H1 (cell line): ENCODE results near the gene FANCM. TPM values are rescaled to one million over a fixed set of nuclear protein-coding genes. Genes with fewer than 3 reads are reported as not detected.

Experiments used
- CTCF ChIA-PET: fragments of 300-600 bp; sonication (Branson Sonifier 250); formaldehyde crosslinking; loops from one replicate; lab custom pipeline; 2021; ENCODE audit not compliant: partially characterized antibody; lab: Charles Lee
- POLR2A ChIA-PET: fragments of 300-600 bp; sonication (Branson Sonifier 250); formaldehyde crosslinking; loops from one replicate; lab custom pipeline; 2021; ENCODE audit warnings: inconsistent platforms; ENCODE audit not compliant: partially characterized antibody; lab: Charles Lee
- DNase-seq, 2 experiments: peaks; one replicate each; pipeline versions ENCODE4 v3.0.0 to v3.0.0-alpha.2; 2010 to 2022; ENCODE audit warnings: low spot score in 2 of 2, low read depth in 1 of 2, mixed read lengths in 1 of 2
- FAIRE-seq: peaks from 2 replicates; lab custom pipeline; 2011; peaks lifted over from hg19 to GRCh38; lab: Jason Lieb, UNC
- H2AFZ ChIP-seq: 2 replicates; pipeline ENCODE4 v1.8.1; 2012; ENCODE audit warnings: low read length, inconsistent platforms
- H2AK5ac ChIP-seq: 2 replicates; pipeline ENCODE4 v1.6.1; 2013; ENCODE audit warnings: low read depth, low read length
- H2BK120ac ChIP-seq: replicated peaks from 2 replicates; pipeline ENCODE3; 2013; ENCODE audit warnings: low read depth, low read length, inconsistent platforms
- H2BK12ac ChIP-seq: 2 replicates; pipeline ENCODE4 v1.6.1; 2013; ENCODE audit warnings: low read depth, low read length
- H2BK15ac ChIP-seq: 2 replicates; pipeline ENCODE4 v1.6.1; 2013; ENCODE audit warnings: low read length
- H2BK20ac ChIP-seq: 2 replicates; pipeline ENCODE4 v1.6.1; 2013; ENCODE audit warnings: low read length
- H2BK5ac ChIP-seq: 2 replicates; pipeline ENCODE4 v1.6.1; 2013; ENCODE audit warnings: low read depth, low read length
- H3K14ac ChIP-seq: 2 replicates; pipeline ENCODE4 v1.6.1; 2013; ENCODE audit warnings: inconsistent platforms; ENCODE audit not compliant: insufficient read length
- H3K18ac ChIP-seq: 2 replicates; pipeline ENCODE4 v1.6.1; 2013; ENCODE audit warnings: low read length; ENCODE audit errors: extremely low read depth
- H3K23ac ChIP-seq: 2 replicates; pipeline ENCODE4 v1.6.1; 2013; ENCODE audit warnings: inconsistent platforms; ENCODE audit not compliant: insufficient read length
- H3K23me2 ChIP-seq: 2 replicates; pipeline ENCODE4 v1.6.1; 2013; ENCODE audit warnings: low read depth, low read length
- H3K27ac ChIP-seq: 2 replicates; pipeline ENCODE4 v1.6.1; 2011; ENCODE audit warnings: low read depth, low read length, inconsistent platforms
- H3K27me3 ChIP-seq, 4 experiments: replicated peaks in 1 of 4; 1 replicate in 1 of 4; 2 replicates in 3 of 4; pipeline versions ENCODE4 v1.6.1 to v1.8.1; 2011 to 2013; ENCODE audit warnings: low read length in 3 of 4, mild to moderate bottlenecking in 3 of 4, inconsistent platforms in 2 of 4, mixed read lengths in 2 of 4, moderate library complexity in 1 of 4; ENCODE audit not compliant: control insufficient read depth in 3 of 4, insufficient read depth in 3 of 4; ENCODE audit errors: extremely low read depth in 1 of 4
- H3K36me3 ChIP-seq, 4 experiments: 2 replicates each; pipeline versions ENCODE4 v1.6.1 to v1.8.1; 2011 to 2013; ENCODE audit warnings: mild to moderate bottlenecking in 4 of 4, low read length in 3 of 4, moderate library complexity in 2 of 4, control low read depth in 1 of 4, inconsistent platforms in 1 of 4; ENCODE audit not compliant: insufficient read depth in 4 of 4, control insufficient read depth in 2 of 4
- H3K4ac ChIP-seq: replicated peaks from 2 replicates; pipeline ENCODE3; 2013; ENCODE audit warnings: low read length, low read depth, mixed read lengths, inconsistent platforms; ENCODE audit not compliant: insufficient read length
- H3K4me1 ChIP-seq, 4 experiments: replicated peaks in 1 of 4; 1 replicate in 1 of 4; 2 replicates in 3 of 4; pipeline versions ENCODE4 v1.6.1 to v1.8.1; 2011 to 2013; ENCODE audit warnings: low read length in 3 of 4, inconsistent platforms in 2 of 4, mixed read lengths in 1 of 4; ENCODE audit not compliant: insufficient read depth in 4 of 4, control insufficient read depth in 3 of 4
- H3K4me2 ChIP-seq, 2 experiments: 2 replicates each; pipeline versions ENCODE4 v1.6.1 to v1.8.1; 2011 to 2013; ENCODE audit warnings: low read depth in 2 of 2, low read length in 2 of 2, control low read depth in 1 of 2, inconsistent platforms in 1 of 2, mild to moderate bottlenecking in 1 of 2; ENCODE audit not compliant: insufficient read depth in 1 of 2
- H3K4me3 ChIP-seq, 4 experiments: fragments of 200-600, 300-600 bp in 1 of 4; sonication (generic), shearing (Covaris generic), sonication (Bioruptor Twin) in 1 of 4; 2 replicates each; pipeline versions ENCODE4 v1.5.1 to v1.8.1; 2011 to 2016; ENCODE audit warnings: low read length in 4 of 4, low read depth in 3 of 4, control low read depth in 2 of 4, inconsistent platforms in 2 of 4, mild to moderate bottlenecking in 2 of 4, mixed read lengths in 1 of 4, moderate library complexity in 1 of 4; ENCODE audit not compliant: insufficient read depth in 2 of 4; ENCODE audit errors: extremely low read depth in 1 of 4
- H3K56ac ChIP-seq: replicated peaks from 2 replicates; pipeline ENCODE3; 2013; ENCODE audit warnings: low read depth, mild to moderate bottlenecking, mixed read lengths, low read length, inconsistent platforms; ENCODE audit not compliant: insufficient read length
- H3K79me1 ChIP-seq: 2 replicates; pipeline ENCODE4 v1.6.1; 2013; ENCODE audit warnings: low read depth, low read length, control low read depth
- H3K79me2 ChIP-seq, 2 experiments: 2 replicates each; pipeline versions ENCODE4 v1.6.1 to v1.8.1; 2012 to 2013; ENCODE audit warnings: low read length in 2 of 2, mild to moderate bottlenecking in 2 of 2, inconsistent platforms in 1 of 2; ENCODE audit not compliant: insufficient read depth in 2 of 2, control insufficient read depth in 1 of 2
- H3K9ac ChIP-seq, 4 experiments: replicated peaks in 1 of 4; 1 replicate in 1 of 4; 2 replicates in 3 of 4; pipeline versions ENCODE4 v1.6.1 to v1.8.1; 2011 to 2013; ENCODE audit warnings: low read depth in 3 of 4, low read length in 3 of 4, control low read depth in 2 of 4, mild to moderate bottlenecking in 2 of 4, moderate library complexity in 2 of 4, inconsistent platforms in 1 of 4; ENCODE audit errors: extremely low read depth in 1 of 4
- H3K9me3 ChIP-seq, 2 experiments: 2 replicates each; pipeline versions ENCODE4 v1.6.1 to v1.8.1; 2012 to 2013; ENCODE audit warnings: mild to moderate bottlenecking in 2 of 2, moderate library complexity in 2 of 2, control low read depth in 1 of 2, inconsistent platforms in 1 of 2, low read depth in 1 of 2, low read length in 1 of 2, mixed read lengths in 1 of 2; ENCODE audit not compliant: insufficient read depth in 2 of 2
- H4K20me1 ChIP-seq, 2 experiments: replicated peaks in 1 of 2; 2 replicates each; pipeline versions ENCODE3 to v1.8.1; 2011 to 2013; ENCODE audit warnings: inconsistent platforms in 2 of 2, low read length in 2 of 2, mild to moderate bottlenecking in 1 of 2; ENCODE audit not compliant: insufficient read depth in 2 of 2, control insufficient read depth in 1 of 2
- H4K5ac ChIP-seq: 2 replicates; pipeline ENCODE4 v1.6.1; 2013; ENCODE audit warnings: low read length, low read depth, mixed read lengths, inconsistent platforms; ENCODE audit not compliant: insufficient read length
- H4K8ac ChIP-seq: 2 replicates; pipeline ENCODE4 v1.8.0; 2013; ENCODE audit warnings: mild to moderate bottlenecking, moderate library complexity, low read length, inconsistent platforms; ENCODE audit not compliant: insufficient read depth; ENCODE audit errors: extremely low read depth
- H4K91ac ChIP-seq: replicated peaks from 2 replicates; pipeline ENCODE3; 2013; ENCODE audit warnings: low read length, mixed read lengths, inconsistent platforms; ENCODE audit not compliant: insufficient read length
- ATF2 ChIP-seq: IDR thresholded peaks from 2 replicates; pipeline ENCODE4 v1.6.1; 2012; ENCODE audit warnings: low read length, inconsistent platforms
- BACH1 ChIP-seq: IDR thresholded peaks from 2 replicates; pipeline ENCODE4 v1.6.1; 2012; ENCODE audit warnings: low read length, improper control_type of control experiment
- FOSL1 ChIP-seq: IDR thresholded peaks from 2 replicates; pipeline ENCODE4 v1.6.1; 2011; ENCODE audit warnings: mild to moderate bottlenecking, low read depth, low read length, moderate library complexity; ENCODE audit not compliant: insufficient read depth
- KDM4A ChIP-seq: IDR thresholded peaks from one replicate; pipeline ENCODE4 v1.7.1; 2012; ENCODE audit warnings: low read depth, mild to moderate bottlenecking, moderate library complexity, low read length, inconsistent platforms; ENCODE audit not compliant: severe bottlenecking
- TAF7 ChIP-seq: optimal IDR thresholded peaks from 2 replicates; pipeline ENCODE3; 2011; ENCODE audit warnings: low read depth, mild to moderate bottlenecking, inconsistent platforms, low read length, moderate library complexity, borderline replicate concordance
- WGBS, 2 experiments: shearing (Covaris generic) in 1 of 2; methylation state at CpG; one replicate each; pipeline versions ENCODE4 v1.1.6 to v1.1.7; 2013 to 2015; ENCODE audit warnings: low lambda C conversion rate in 2 of 2, mixed read lengths in 2 of 2, inconsistent platforms in 1 of 2, low coverage in 1 of 2, missing lambda C conversion rate in 1 of 2; ENCODE audit not compliant: insufficient replicate concordance in 2 of 2, insufficient coverage in 1 of 2, insufficient read length in 1 of 2; ENCODE audit errors: extremely low coverage in 1 of 2, missing lambda C conversion rate in 1 of 2; 5-methylcytosine and 5-hydroxymethylcytosine counted together
- polyA plus RNA-seq, 7 experiments: library from polyadenylated mRNA; depleted of rRNA in 3 of 7; stranded (reverse) in 5 of 7; unstranded in 2 of 7; fragments of >200 nt in 5 of 7; fragments of 200-250 nt in 2 of 7; gene quantifications; 1 replicate in 5 of 7; 2 replicates in 1 of 7; 4 replicates in 1 of 7; pipeline versions ENCODE4 v1.2.1 to v1.2.3, GENCODE V29; 2011 to 2013; ENCODE audit warnings: missing spikeins in 2 of 7, mixed read lengths in 2 of 7
- total RNA-seq: library from RNA; stranded (reverse); fragmentation: NEBNext Ultra II Directional; extraction: Animal tissue kit (Norgen Biotek cat#: 25700); gene quantifications from 2 replicates; pipeline ENCODE4 v1.2.1, GENCODE V29; 2021
- TF ChIP-seq, protein P1 (sequence below): IDR thresholded peaks from 2 replicates; pipeline ENCODE4 v1.6.1; 2012; ENCODE audit warnings: inconsistent platforms

FANCM gene
- total and polyA plus RNA-seq, 2 of the 8 experiments (the other 6 are each of a cell fraction or from before 2014, with no cell fraction given), result 3.2 to 10.5 TPM

GRCh38 chr14:45089813-45090212 lies 45.9 kb upstream of the FANCM start:
- H3K27me3 ChIP-seq, result no peaks in the 10 kb centered on the region
- peaks cover 7 to 14% of the 10 kb centered on the region in 2 experiments for H4K20me1 ChIP-seq
- no peak overlapping the region for H2BK5ac ChIP-seq
- peaks cover 3% of the 10 kb centered on the region; the same call in 1 of the 2 replicates for H3K23me2 ChIP-seq
- no peak overlapping the region for H2BK12ac ChIP-seq
- no peak overlapping the region for H3K9ac ChIP-seq
- no peak overlapping the region for H4K5ac ChIP-seq
- H3K27ac ChIP-seq, result no peak overlapping the region
- no peak overlapping the region for H2BK20ac ChIP-seq
- no peak overlapping the region for H3K18ac ChIP-seq
- H3K23ac ChIP-seq, result no peak overlapping the region
- DNase-seq, result no peak
- H3K4me3 ChIP-seq, result no peak overlapping the region
- 0 out of 7 replicates have a peak, but pooled peaks cover 0 to 2% (median 0%) of the 10 kb centered on the region in 4 experiments for H3K4me1 ChIP-seq
- no peak overlapping the region for H4K91ac ChIP-seq
- H3K4ac ChIP-seq, result no peak overlapping the region
- WGBS, 2 experiments, result 83% methylated on average over 1 of the region's 1 CpG; no CpG with 5 or more reads in 1 of the 2 experiments
- H3K79me2 ChIP-seq, result peaks cover 28 to 95% of the 10 kb centered on the region in 2 experiments
- TF ChIP-seq TAF7, result no peak
- no peak for TF ChIP-seq ATF2
- TF ChIP-seq FOSL1, result no peak
- no peak for TF ChIP-seq BACH1
- TF ChIP-seq, protein P1, sequence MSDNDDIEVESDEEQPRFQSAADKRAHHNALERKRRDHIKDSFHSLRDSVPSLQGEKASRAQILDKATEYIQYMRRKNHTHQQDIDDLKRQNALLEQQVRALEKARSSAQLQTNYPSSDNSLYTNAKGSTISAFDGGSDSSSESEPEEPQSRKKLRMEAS, result no peak
- TF ChIP-seq KDM4A, result no peak
- TF ChIP-seq, all 59 proteins: peak for 0
- ChIA-PET POLR2A (interaction anchor here (1.0 kb wide), 1 partner anchor 27 kb away, joined by 4 read pairs; no protein-coding TSS in a partner anchor), CTCF (interaction anchor here (1.3 to 1.5 kb wide), 2 partner anchors 9 to 18 kb away, joined by 3 to 5 read pairs; no protein-coding TSS in a partner anchor)
- H3K36me3 ChIP-seq, result no peaks in the 10 kb centered on the region; a peak in 1 of 8 replicates
- H3K79me1 ChIP-seq, result no peaks in the 10 kb centered on the region; the same call in 1 of the 2 replicates
- no peak overlapping the region for H3K56ac ChIP-seq
- no peak overlapping the region for H2AFZ ChIP-seq
- no peak overlapping the region for H3K14ac ChIP-seq
- no peak for FAIRE-seq
- no peak overlapping the region for H2BK15ac ChIP-seq
- H3K9me3 ChIP-seq, result no peaks in the 10 kb centered on the region
- no peak overlapping the region for H2AK5ac ChIP-seq
- no peak overlapping the region for H4K8ac ChIP-seq
- H2BK120ac ChIP-seq, result no peak overlapping the region
- no peak overlapping the region for H3K4me2 ChIP-seq
